MM.1S (cell line): ENCODE measurements around the gene SCGB2B2.

Experiments used
- DNase-seq: peaks from one replicate; pipeline ENCODE4 v3.0.0-alpha.2; 2015
- H2AFZ ChIP-seq: fragments of 300-600 bp; sonication (generic); 2 replicates; pipeline ENCODE4 v1.6.0; 2016; ENCODE audit warnings: antibody characterized with exemption, low read length
- H3F3A ChIP-seq: fragments of 300-600 bp; sonication (generic); 2 replicates; pipeline ENCODE4 v1.6.1; 2016; ENCODE audit warnings: mild to moderate bottlenecking, antibody characterized with exemption, low read length, moderate library complexity, mixed read lengths; ENCODE audit not compliant: insufficient read depth
- H3K27ac ChIP-seq: fragments of 300-600 bp; sonication (generic); 2 replicates; pipeline ENCODE4 v1.5.1; 2016; ENCODE audit warnings: mild to moderate bottlenecking, low read length
- H3K27me3 ChIP-seq: fragments of 300-600 bp; sonication (generic); replicated peaks from 2 replicates; pipeline ENCODE4 v1.6.0; 2016; ENCODE audit warnings: low read length; ENCODE audit not compliant: insufficient read depth
- H3K36me3 ChIP-seq: fragments of 300-600 bp; sonication (generic); replicated peaks from 2 replicates; pipeline ENCODE4 v1.6.1; 2016; ENCODE audit warnings: mild to moderate bottlenecking, low read length, mixed read lengths; ENCODE audit not compliant: insufficient read depth
- H3K4me1 ChIP-seq: fragments of 300-600 bp; sonication (generic); 2 replicates; pipeline ENCODE4 v1.6.1; 2016; ENCODE audit warnings: low read length, mixed read lengths
- H3K4me2 ChIP-seq: fragments of 300-600 bp; sonication (generic); 2 replicates; pipeline ENCODE4 v1.6.0; 2016; ENCODE audit warnings: low read depth, low read length
- H3K4me3 ChIP-seq: fragments of 300-600 bp; sonication (generic); 2 replicates; pipeline ENCODE4 v1.5.1; 2016; ENCODE audit warnings: low read length, mixed read lengths
- H3K79me2 ChIP-seq: fragments of 300-600 bp; sonication (generic); 2 replicates; pipeline ENCODE4 v1.6.1; 2016; ENCODE audit warnings: mixed run types, low read length, mixed read lengths
- H3K9ac ChIP-seq: fragments of 300-600 bp; sonication (generic); 2 replicates; pipeline ENCODE4 v1.6.1; 2016; ENCODE audit warnings: low read length, mixed read lengths
- H3K9me2 ChIP-seq: fragments of 300-600 bp; sonication (generic); replicated peaks from 2 replicates; pipeline ENCODE4 v1.6.1; 2016; ENCODE audit warnings: mild to moderate bottlenecking, low read length, mixed read lengths; ENCODE audit not compliant: insufficient read depth
- H3K9me3 ChIP-seq: fragments of 300-600 bp; sonication (generic); replicated peaks from 2 replicates; pipeline ENCODE4 v1.6.1; 2016; ENCODE audit warnings: mild to moderate bottlenecking, low read length, mixed read lengths; ENCODE audit not compliant: insufficient read depth
- H4K20me1 ChIP-seq: fragments of 300-600 bp; sonication (generic); 2 replicates; pipeline ENCODE4 v1.6.1; 2016; ENCODE audit warnings: mild to moderate bottlenecking, low read length, moderate library complexity, mixed read lengths; ENCODE audit not compliant: insufficient read depth
- CTCF ChIP-seq: fragments of 300-600 bp; sonication (generic); IDR thresholded peaks from 2 replicates; pipeline ENCODE4 v1.5.1; 2016; ENCODE audit warnings: antibody characterized with exemption, low read length, mixed read lengths
- EZH2 ChIP-seq: fragments of 300-600 bp; sonication (generic); optimal IDR thresholded peaks from 2 replicates; pipeline ENCODE3; 2017; ENCODE audit warnings: low read depth, mild to moderate bottlenecking, antibody characterized with exemption, low read length, mixed read lengths
- EZH2phosphoT487 ChIP-seq: fragments of 300-600 bp; sonication (generic); IDR thresholded peaks from 2 replicates; pipeline ENCODE4 v1.6.1; 2018; ENCODE audit warnings: antibody characterized with exemption, low read length

Gene SCGB2B2

GRCh38 chr19:34681478-34681877, 4.5 kb upstream of the SCGB2B2 start:
- Histone ChIP-seq H3K36me3 (no peaks in the 10 kb centered on the region), H3K4me1 (no peaks in the 10 kb centered on the region), H3K27ac (no peak overlapping the region), H3F3A (no peaks in the 10 kb centered on the region), H4K20me1 (no peaks in the 10 kb centered on the region), H3K4me3 (no peak overlapping the region), H2AFZ (no peak overlapping the region), H3K27me3 (no peaks in the 10 kb centered on the region), H3K9me3 (no peaks in the 10 kb centered on the region), H3K9ac (no peak overlapping the region), H3K4me2 (no peak overlapping the region), H3K9me2 (no peaks in the 10 kb centered on the region), H3K79me2 (no peaks in the 10 kb centered on the region)
- DNase-seq = no peak
- TF ChIP-seq EZH2phosphoT487 (no peak), EZH2 (no peak), CTCF (no peak)

GRCh38 chr19:34678421-34678820, 1.5 kb upstream of the SCGB2B2 start:
- Histone ChIP-seq H3K27me3 (no peaks in the 10 kb centered on the region), H3K4me2 (peak overlapping the region; percentile 90; the same call in 1 of the 2 replicates), H3K9me2 (no peaks in the 10 kb centered on the region), H3K4me1 (no peaks in the 10 kb centered on the region), H2AFZ (no peak overlapping the region), H3K79me2 (no peaks in the 10 kb centered on the region), H4K20me1 (no peaks in the 10 kb centered on the region), H3K27ac (no peak overlapping the region), H3K9ac (no peak overlapping the region), H3K9me3 (no peaks in the 10 kb centered on the region), H3K4me3 (no peak overlapping the region), H3F3A (no peaks in the 10 kb centered on the region), H3K36me3 (no peaks in the 10 kb centered on the region)
- TF ChIP-seq EZH2 = no peak
- no peak for TF ChIP-seq EZH2phosphoT487
- no peak for TF ChIP-seq CTCF
- DNase-seq = no peak

- Histone ChIP-seq H3K4me3 (peak overlapping the region; percentile 91), H3K27ac (no peak overlapping the region), H3K9ac (peak overlapping the region; percentile 84; the same call in 1 of the 2 replicates), H3K9me3 (no peaks in the 10 kb centered on the region), H3K27me3 (no peaks in the 10 kb centered on the region), H3K9me2 (no peaks in the 10 kb centered on the region), H3K36me3 (no peaks in the 10 kb centered on the region), H3K4me1 (no peaks in the 10 kb centered on the region), H3K79me2 (no peaks in the 10 kb centered on the region), H2AFZ (peak overlapping the region; percentile 97), H3F3A (no peaks in the 10 kb centered on the region), H3K4me2 (peak overlapping the region; percentile 90; the same call in 1 of the 2 replicates), H4K20me1 (no peaks in the 10 kb centered on the region)
- TF ChIP-seq CTCF = no peak
- TF ChIP-seq EZH2 = no peak
- TF ChIP-seq EZH2phosphoT487 = no peak
- no peak for DNase-seq
These were observed 1.1 kb upstream of the SCGB2B2 start for GRCh38 chr19:34678085-34678412.
